GM21737 (cell line): ENCODE measurements around the gene TECPR1.

ENCODE experiments used
- ATAC-seq: cut with Tn5 transposase; IDR thresholded peaks from one replicate; pipeline ENCODE4 v1.9.1; 2021; ENCODE audit warnings: mild to moderate bottlenecking, moderate library complexity; ENCODE audit not compliant: unreplicated experiment

The TECPR1 gene

DNA sequence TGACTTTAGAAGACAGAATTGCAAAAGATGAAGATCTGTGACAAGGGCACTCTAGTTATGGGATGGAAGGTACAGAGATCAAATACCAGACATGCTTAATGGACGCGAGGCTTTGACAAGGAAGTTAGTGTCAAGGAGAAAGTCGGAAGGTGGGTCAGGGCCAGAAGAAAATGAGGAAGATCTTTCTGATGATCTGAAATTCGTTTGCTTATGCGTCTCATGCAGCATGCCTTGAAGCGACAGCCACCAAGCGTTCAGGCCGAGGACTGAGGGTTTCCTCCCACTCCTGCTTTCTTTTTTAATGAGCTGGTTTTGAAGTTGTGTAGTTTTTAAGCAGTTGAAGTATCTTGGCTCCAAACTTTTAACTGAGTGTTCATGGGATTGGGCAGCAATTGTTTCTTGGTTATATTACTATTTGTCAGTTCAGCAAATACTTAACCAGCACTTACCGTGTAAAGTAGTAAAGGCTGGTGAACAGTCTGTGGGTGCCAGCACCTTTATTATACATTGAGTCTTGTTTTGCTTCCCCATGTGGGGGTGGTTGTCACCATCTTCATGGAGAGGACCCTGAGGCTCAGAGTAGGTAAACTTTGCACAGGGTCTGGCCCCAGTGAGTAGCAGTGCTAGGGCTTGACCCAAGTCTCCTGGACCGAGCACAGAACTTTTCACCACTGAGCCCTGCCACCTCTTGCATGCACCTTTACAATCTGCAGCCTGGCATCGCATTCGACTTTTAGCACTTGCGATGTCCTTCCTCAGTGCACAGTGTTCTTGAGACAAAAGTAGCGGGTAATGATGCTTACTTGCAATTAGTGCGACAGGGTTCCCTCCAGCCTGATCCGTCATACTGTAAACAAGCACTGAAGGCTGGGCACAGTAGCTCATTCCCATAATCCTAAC lies 55.1 kb downstream of the TECPR1 start:
- no peak for ATAC-seq

- ATAC-seq, result no peak
Observed at GRCh38 chr7:98194672-98195457, 57.2 kb downstream of the TECPR1 start.

DNA sequence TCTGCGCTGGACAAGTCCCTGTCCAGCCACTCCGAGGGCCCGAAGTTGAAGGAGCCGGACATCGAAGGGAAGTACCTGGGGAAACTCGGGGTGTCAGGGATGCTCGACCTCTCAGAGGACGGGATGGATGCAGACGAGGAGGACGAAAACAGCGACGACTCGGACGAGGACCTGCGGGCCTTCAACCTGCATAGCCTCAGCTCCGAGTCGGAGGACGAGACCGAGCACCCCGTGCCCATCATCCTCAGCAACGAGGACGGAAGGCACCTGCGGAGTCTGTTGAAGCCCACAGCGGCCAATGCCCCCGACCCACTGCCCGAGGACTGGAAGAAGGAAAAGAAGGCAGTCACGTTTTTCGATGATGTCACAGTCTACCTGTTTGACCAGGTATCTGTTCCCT lies 57.8 kb downstream of the TECPR1 start:
- no peak for ATAC-seq

GRCh38 chr7:98193474-98194180 lies 58.4 kb downstream of the TECPR1 start:
- no peak for ATAC-seq

- no peak for ATAC-seq
Observed at GRCh38 chr7:98192781-98193457, 59.1 kb downstream of the TECPR1 start.

DNA sequence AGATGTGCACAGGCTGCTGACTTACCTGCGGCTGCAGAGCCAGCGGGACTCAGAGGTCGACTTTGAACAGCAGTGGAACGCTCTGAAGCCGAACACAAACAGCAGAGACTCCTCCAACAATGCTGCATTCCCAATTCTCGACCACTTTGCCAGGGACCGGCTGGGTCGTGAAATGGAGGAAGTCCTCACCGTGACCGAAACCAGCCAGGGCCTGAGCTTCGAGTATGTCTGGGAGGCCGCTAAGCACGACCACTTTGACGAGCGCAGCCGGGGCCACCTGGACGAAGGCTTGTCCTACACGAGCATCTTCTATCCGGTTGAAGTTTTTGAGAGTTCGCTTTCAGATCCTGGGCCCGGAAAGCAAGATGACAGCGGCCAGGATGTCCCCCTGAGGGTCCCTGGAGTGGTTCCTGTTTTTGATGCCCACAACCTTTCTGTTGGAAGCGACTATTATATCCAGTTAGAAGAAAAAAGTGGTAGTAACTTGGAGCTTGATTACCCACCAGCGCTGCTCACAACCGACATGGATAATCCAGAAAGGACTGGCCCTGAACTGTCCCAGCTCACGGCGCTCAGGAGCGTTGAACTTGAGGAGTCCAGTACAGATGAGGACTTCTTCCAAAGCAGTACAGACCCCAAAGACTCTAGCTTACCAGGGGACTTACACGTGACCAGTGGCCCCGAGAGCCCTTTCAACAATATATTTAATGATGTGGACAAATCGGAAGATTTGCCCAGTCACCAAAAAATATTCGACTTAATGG lies 60.2 kb downstream of the TECPR1 start:
- ATAC-seq, result no peak

DNA sequence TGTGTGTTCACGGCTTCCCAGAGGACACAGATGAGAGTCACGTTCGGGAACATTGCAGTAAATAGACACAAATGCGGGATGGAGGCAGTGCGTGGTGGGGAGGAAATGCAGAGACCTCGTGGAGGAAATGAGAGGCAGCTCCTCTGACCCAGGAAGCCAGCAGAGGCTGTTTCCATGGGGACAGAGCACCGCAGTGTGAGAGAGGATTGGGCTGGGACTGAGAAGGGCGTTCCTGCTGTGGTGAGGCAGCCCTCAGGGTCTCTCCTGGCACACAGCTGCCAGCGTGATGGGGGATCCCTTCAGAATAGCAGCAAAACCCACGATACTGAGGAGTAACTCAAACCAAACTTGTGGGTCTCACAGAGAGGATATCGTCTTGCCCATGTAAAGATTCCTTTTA lies 62.5 kb downstream of the TECPR1 start:
- no peak for ATAC-seq

- ATAC-seq, result no peak
Observed at GRCh38 chr7:98187138-98187502, 64.9 kb downstream of the TECPR1 start.

DNA sequence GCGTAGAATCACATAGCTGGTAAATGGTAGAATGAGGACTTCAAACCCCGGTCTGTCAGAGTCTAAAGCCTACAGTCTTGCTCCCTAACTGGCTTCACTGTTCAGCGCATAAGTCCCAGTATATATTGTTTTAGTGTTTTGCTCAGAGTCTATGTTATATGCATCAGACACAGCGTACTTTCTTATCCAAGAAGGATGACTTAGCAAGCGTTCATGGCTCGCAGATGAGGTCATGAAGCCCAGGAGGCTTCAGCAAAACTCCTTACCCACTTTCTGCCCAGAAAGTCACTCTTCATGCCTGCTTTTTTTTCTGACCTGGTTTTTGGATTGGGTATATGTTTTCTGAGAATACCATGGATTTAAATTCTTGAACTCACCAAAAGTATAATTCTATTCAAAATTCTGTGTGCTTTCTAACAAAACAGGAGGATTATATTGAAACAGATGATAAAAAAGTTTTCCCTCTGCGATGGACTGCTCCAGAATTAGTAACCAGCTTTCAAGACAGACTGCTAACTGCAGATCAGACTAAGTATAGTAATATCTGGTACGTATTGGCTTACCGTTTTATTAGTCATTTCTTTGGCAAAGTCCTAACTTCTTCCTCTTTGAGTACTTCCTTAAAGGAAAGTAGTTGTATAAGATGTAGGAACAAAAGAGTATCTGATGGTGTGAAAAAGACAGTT lies 65.4 kb downstream of the TECPR1 start:
- no peak for ATAC-seq

- no peak for ATAC-seq
Observed at GRCh38 chr7:98185101-98185500, 66.9 kb downstream of the TECPR1 start.

GRCh38 chr7:98180751-98181150 lies 71.3 kb downstream of the TECPR1 start:
- no peak for ATAC-seq

- ATAC-seq, result no peak
Observed at GRCh38 chr7:98178762-98179490, 73.1 kb downstream of the TECPR1 start.

DNA sequence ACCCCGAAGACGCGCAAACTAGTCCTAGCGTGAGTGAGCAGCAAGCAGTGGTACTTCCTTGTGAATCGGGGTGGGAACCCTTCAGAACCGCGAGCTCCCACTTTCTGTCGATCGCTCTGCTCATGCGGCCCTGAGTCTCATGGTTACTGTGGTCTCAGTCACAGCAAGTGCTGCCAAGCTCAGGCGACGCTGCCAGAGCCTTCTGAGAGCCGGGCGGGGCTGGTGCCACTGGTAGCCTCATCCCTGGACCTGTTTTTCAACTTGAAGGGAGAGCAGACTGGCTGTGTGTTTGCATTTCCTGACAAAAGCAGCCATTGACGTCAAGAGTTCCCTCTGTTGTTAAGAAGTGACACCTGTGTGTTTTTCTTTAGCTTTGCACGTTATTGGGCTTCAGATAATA lies 73.7 kb downstream of the TECPR1 start:
- no peak for ATAC-seq

DNA sequence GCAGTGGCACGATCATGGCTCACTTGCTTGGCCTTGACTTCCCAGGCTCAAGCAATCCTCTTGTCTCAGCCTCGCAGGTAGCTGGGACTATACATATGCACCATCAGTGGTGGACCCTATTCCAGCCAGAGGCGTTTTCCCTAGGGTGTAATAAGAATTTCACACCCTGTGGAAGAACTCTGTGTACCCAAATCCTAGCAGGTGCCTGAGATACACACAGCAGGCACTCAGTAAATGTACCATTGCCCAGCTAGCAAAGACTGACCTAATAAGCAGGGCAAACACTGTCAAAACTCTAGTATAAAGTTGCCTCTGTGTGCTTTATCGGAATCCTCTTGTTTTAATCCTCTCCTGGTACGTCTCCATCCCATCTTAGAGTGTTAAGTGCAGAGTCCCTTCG lies 74.5 kb downstream of the TECPR1 start:
- no peak for ATAC-seq

- no peak for ATAC-seq
Observed at GRCh38 chr7:98175260-98175940, 76.6 kb downstream of the TECPR1 start.

- no peak for ATAC-seq
Observed at GRCh38 chr7:98174334-98175259, 77.4 kb downstream of the TECPR1 start.

DNA sequence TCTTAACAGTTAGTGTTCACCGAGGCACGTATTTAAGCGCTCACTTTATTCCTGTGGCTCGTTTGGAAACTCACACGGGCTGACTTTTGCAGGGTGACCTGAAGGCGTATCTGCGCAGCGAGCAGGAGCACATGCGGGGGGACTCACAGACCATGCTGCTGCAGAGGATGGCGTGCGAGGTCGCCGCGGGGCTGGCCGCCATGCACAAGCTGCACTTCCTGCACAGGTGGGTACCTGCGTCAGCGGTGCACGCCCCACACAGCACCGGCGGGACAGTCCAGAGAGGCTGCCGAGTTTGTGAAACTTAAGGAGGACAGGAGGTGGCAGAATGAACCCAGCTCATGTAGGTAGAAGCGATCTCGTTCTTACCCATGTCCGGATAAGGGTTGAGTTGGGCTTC lies 80.6 kb downstream of the TECPR1 start:
- ATAC-seq, result no peak
